Peyer's patch (tissue), 4 donors: ENCODE measurements around the gene LITAF. TPM values are rescaled to one million over a fixed set of nuclear protein-coding genes. Genes with fewer than 3 reads are reported as not detected.

ENCODE experiments used
- DNase-seq, 3 donors: peaks; one replicate each; pipeline ENCODE4 v3.0.0-alpha.2; 2017 to 2019
- H3K27ac ChIP-seq, 4 donors: fragments of 200-600 bp; sonication (generic); one replicate each; pipeline ENCODE4 v1.5.1; 2016 to 2019
- H3K27me3 ChIP-seq, 2 donors: fragments of 200-600 bp; sonication (generic); one replicate each; pipeline ENCODE4 v1.5.1; 2019
- H3K36me3 ChIP-seq, 3 donors: fragments of 200-600 bp; sonication (generic); one replicate each; pipeline ENCODE4 v1.5.1; 2016 to 2019
- H3K4me1 ChIP-seq, 4 donors: fragments of 200-600 bp; sonication (generic); one replicate each; pipeline ENCODE4 v1.5.1; 2016 to 2019
- H3K4me3 ChIP-seq, 4 donors: fragments of 200-600 bp; sonication (generic); 1 replicate in 3 of 4; 2 replicates in 1 of 4; pipeline ENCODE4 v1.5.1; 2016 to 2019; ENCODE audit warnings: mild to moderate bottlenecking in 1 of 4
- H3K9me3 ChIP-seq, 4 donors: fragments of 200-600 bp; sonication (generic); one replicate each; pipeline ENCODE4 v1.5.1; 2016 to 2019; ENCODE audit warnings: mild to moderate bottlenecking in 1 of 4
- POLR2A ChIP-seq, 2 donors: fragments of 450-650 bp; IDR thresholded peaks; one replicate each; pipeline ENCODE4 v1.5.1; 2017; ENCODE audit warnings: antibody characterized with exemption in 2 of 2, mild to moderate bottlenecking in 2 of 2, moderate library complexity in 2 of 2
- total RNA-seq, 4 donors: library from RNA; depleted of rRNA; stranded (reverse); fragments of >200 nt; gene quantifications; one replicate each; pipeline ENCODE4 v1.1.0, GENCODE V29; 2016
- TF ChIP-seq, protein P1 (sequence below), 6 experiments: fragments of 450-650 bp in 4 of 6; fragments of 200-600 bp in 2 of 6; sonication (generic) in 1 of 6; IDR thresholded peaks; one replicate each; pipeline ENCODE4 v1.5.1; 2017 to 2019; ENCODE audit warnings: antibody characterized with exemption in 6 of 6, mild to moderate bottlenecking in 3 of 6, moderate library complexity in 1 of 6

Gene LITAF
- total RNA-seq, 4 donors from 2014 or later = 20.1 to 56.9 (median 32.3) TPM

DNA sequence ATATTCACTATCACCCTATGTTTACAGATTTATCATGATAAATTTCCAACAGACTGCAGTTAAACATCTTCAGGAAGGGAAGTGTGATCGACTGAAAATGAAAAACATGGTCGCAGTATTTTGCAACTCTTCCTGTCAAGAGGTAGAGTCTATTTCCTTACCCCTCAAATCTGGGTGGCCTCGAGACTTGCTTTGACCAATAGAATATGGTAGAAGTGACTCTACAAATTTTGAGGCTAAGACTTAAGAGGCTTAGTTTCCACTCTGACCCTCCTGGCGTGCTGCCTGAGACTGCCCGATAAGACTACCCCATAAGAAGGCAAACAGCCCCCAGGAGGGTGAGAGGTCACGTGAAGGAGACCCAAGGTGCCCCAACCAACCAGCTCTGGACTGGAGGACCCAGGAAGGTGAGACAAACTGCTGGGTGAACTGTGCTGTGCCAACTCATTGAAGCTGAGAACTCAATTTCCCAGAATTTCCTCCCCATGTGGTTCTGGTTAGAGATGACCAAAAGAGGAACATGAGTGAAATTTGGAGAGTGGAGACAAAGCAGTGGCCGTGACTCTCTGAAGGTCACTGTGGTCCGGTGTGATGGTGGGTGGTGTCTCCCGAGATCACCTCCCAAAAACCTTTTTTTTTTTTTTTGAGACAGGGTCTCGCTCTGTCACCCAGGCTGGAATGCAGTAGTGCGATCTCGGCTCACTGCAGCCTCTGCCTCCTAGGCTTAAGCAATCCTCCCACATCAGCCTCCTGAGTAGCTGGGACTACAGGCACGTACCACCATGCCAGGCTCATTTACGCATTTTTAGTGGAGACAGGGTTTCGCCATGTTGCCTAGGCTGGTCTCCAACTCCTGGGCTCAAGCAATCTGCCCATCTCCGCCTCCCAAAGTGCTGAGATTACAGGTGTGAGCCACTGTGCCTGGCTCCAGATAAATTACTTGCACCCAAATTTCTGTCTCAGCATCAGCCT, 38.2 kb upstream of the LITAF start:
- Histone ChIP-seq H3K36me3 (no peaks in the 10 kb centered on the region), H3K27me3 (no peaks in the 10 kb centered on the region), H3K4me3 (no peak overlapping the region), H3K27ac (peak overlapping the region in 1 of 4 donors; percentile 19), H3K4me1 (peaks cover 0 to 12% (median 4%) of the 10 kb centered on the region in 4 donors), H3K9me3 (no peaks in the 10 kb centered on the region)
- TF ChIP-seq POLR2A (IDR thresholded peaks at IDR 0.05) = no peak
- TF ChIP-seq, protein P1, sequence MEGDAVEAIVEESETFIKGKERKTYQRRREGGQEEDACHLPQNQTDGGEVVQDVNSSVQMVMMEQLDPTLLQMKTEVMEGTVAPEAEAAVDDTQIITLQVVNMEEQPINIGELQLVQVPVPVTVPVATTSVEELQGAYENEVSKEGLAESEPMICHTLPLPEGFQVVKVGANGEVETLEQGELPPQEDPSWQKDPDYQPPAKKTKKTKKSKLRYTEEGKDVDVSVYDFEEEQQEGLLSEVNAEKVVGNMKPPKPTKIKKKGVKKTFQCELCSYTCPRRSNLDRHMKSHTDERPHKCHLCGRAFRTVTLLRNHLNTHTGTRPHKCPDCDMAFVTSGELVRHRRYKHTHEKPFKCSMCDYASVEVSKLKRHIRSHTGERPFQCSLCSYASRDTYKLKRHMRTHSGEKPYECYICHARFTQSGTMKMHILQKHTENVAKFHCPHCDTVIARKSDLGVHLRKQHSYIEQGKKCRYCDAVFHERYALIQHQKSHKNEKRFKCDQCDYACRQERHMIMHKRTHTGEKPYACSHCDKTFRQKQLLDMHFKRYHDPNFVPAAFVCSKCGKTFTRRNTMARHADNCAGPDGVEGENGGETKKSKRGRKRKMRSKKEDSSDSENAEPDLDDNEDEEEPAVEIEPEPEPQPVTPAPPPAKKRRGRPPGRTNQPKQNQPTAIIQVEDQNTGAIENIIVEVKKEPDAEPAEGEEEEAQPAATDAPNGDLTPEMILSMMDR (IDR thresholded peaks at IDR 0.05) = no peak
- no peak for DNase-seq

DNA sequence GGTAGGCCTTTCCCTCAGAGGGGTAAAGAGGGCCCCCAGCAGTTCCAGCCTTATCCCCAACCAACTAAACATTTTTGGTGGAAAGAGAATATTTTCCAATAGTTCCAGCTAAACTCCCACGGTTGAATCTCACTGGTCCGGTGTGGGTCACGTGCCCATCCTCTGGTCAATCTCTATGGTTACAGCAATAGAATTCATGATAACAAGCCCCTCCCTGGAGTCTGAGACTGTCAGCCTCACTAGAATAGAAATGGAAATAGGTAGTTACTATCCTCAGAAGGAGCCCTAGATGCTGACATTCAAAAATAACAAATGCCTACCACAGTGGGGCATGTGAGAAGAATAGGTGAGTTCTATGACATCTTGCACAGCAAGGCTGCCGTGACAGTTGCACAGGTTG, 37.5 kb upstream of the LITAF start:
- H3K36me3 ChIP-seq = no peaks in the 10 kb centered on the region
- no peak overlapping the region for H3K4me3 ChIP-seq
- DNase-seq = no peak
- peaks cover 0 to 10% (median 2%) of the 10 kb centered on the region in 4 donors for H3K4me1 ChIP-seq
- no peak for TF ChIP-seq POLR2A (IDR thresholded peaks at IDR 0.05)
- TF ChIP-seq, protein P1 (IDR thresholded peaks at IDR 0.05) = no peak
- no peaks in the 10 kb centered on the region for H3K9me3 ChIP-seq
- H3K27ac ChIP-seq = no peak overlapping the region
- H3K27me3 ChIP-seq = no peaks in the 10 kb centered on the region

DNA sequence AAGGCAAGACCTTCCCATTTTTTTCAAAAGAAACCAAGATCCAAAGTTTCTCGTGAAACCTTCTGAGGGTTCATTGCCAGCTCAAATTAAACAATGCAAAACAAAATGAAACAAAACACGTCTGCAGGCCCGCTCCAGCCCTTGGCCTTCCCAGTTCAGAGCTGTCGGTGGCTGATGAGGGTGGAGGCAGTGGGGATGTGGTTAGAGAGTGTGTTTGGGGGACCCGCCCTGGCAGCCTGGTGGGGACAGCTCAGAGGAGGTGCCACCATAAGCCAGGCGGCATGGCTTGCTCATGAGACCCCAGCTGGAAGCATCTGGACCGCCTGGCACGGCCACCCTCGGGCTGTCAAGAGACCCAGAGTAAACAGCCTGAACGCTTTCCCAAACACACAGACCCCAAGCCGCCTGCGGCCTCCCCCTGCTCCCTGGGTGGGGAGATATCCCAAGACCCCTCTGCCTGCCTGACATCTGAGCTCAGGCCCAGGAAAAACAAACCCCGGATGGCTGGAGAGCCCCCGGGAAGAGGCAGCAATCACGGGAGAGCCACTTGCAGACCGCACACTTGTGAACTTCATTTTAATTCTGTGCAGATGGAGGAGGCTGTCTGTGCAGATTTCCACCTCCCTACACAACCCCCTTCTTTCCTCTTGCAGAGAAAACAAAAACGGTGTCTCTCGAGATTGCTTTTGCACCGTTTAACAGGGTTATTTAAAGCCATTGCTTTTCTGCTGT, 35.4 kb upstream of the LITAF start:
- peak overlapping the region; percentile 58 to 70 (median 62) for H3K27ac ChIP-seq
- DNase-seq = peak in 2 of 3 donors; percentile 52 to 68
- peak overlapping the region in 2 of 4 donors; percentile 15 to 20 for H3K4me3 ChIP-seq
- no peaks in the 10 kb centered on the region for H3K36me3 ChIP-seq
- no peak for TF ChIP-seq POLR2A (IDR thresholded peaks at IDR 0.05)
- TF ChIP-seq, protein P1 (IDR thresholded peaks at IDR 0.05) = no peak
- no peaks in the 10 kb centered on the region for H3K27me3 ChIP-seq
- no peaks in the 10 kb centered on the region for H3K9me3 ChIP-seq
- H3K4me1 ChIP-seq = peaks cover 0 to 6% (median 2%) of the 10 kb centered on the region in 4 donors

DNA sequence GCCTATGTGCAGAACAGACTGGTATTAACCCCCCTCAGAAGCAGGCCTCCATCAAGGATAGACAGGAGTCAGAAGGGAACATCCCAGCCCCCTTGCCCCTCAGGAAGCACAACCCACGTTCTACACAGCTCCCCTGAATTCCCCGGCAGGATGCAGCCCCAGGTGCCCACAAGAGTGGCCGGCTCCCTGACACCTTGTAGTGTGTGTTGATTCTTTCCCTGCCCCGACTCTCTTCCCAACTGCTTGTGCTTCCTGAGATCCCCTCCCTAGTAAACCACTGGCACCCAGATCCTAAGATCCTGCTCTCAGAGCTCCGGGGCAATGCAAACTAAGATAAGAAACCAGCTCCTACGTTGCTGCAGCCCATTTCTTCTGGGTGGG, 34.8 kb upstream of the LITAF start:
- peaks cover 0 to 6% (median 2%) of the 10 kb centered on the region in 4 donors for H3K4me1 ChIP-seq
- no peak for DNase-seq
- no peaks in the 10 kb centered on the region for H3K27me3 ChIP-seq
- H3K9me3 ChIP-seq = no peaks in the 10 kb centered on the region
- H3K27ac ChIP-seq = peak overlapping the region; percentile 58 to 70 (median 62)
- no peak for TF ChIP-seq POLR2A (IDR thresholded peaks at IDR 0.05)
- TF ChIP-seq, protein P1 (IDR thresholded peaks at IDR 0.05) = no peak
- H3K36me3 ChIP-seq = no peaks in the 10 kb centered on the region
- H3K4me3 ChIP-seq = peak overlapping the region in 2 of 4 donors; percentile 15 to 20

DNA sequence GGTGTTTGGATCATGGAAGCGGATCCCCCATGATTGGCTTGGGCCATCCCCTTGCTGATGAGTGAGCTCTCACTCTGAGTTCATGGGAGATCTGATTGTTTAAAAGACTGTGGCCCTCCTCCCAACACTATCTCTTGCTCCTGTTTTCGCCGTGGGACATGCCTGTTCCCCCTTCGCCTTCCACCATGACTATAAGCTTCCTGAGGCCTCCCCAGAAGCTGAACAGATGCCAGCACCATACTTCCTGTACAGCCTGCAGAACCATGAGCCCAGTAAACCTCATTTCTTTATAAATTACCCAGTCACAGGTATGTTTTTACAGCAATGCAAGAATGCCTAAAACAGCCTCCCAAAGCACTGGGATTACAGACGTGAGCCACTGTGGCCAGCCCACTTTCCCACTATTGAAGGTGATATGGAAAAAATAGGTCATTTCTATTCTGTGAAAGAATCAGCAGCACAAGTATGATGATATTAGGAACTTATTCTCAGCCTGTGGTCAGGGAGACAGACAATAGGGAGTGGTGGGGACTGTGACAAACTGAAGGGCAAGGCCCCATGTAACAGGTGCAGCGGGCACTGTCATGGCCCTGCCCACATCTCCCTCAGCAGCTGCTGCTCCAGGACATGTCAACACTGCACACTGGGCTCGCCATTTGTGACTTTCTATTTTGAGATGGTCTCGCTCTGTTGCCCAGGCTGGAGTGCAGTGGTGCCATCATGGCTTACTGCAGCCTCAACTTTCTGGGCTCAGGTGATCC, 33.7 kb upstream of the LITAF start:
- Histone ChIP-seq H3K4me1 (peaks cover 0 to 6% (median 2%) of the 10 kb centered on the region in 4 donors), H3K4me3 (no peak overlapping the region), H3K9me3 (no peaks in the 10 kb centered on the region), H3K27ac (no peak overlapping the region), H3K36me3 (no peaks in the 10 kb centered on the region), H3K27me3 (no peaks in the 10 kb centered on the region)
- TF ChIP-seq, protein P1 (IDR thresholded peaks at IDR 0.05) = no peak
- no peak for TF ChIP-seq POLR2A (IDR thresholded peaks at IDR 0.05)
- no peak for DNase-seq
